Mesodermal cell (in vitro differentiated cells): ENCODE results near the gene KIAA1328.
"Not testable (repeated sequence)": the region's sequence is repeated elsewhere in the genome, so short reads cannot be mapped to it uniquely, and the experiment has no call there.

Experiments
- H3K27ac ChIP-seq: 2 replicates; pipeline ENCODE4 v1.7.0; 2013; ENCODE audit warnings: mild to moderate bottlenecking, low read depth, low read length, moderate library complexity; ENCODE audit not compliant: severe bottlenecking
- H3K36me3 ChIP-seq: 2 replicates; pipeline ENCODE4 v1.7.1; 2013; ENCODE audit warnings: mild to moderate bottlenecking, low read length, moderate library complexity; ENCODE audit not compliant: control insufficient read depth, insufficient read depth
- H3K4me1 ChIP-seq: one replicate; pipeline ENCODE4 v1.7.1; 2013; ENCODE audit warnings: mild to moderate bottlenecking, low read length; ENCODE audit not compliant: insufficient read depth, control insufficient read depth, poor library complexity, severe bottlenecking
- H3K4me3 ChIP-seq: 2 replicates; pipeline ENCODE4 v1.7.0; 2013; ENCODE audit warnings: low read length, control low read depth, mild to moderate bottlenecking; ENCODE audit not compliant: insufficient read depth, poor library complexity, severe bottlenecking; ENCODE audit errors: extremely low read depth
- H3K9me3 ChIP-seq: 2 replicates; pipeline ENCODE4 v1.7.1; 2013; ENCODE audit warnings: mild to moderate bottlenecking, low read length, moderate library complexity; ENCODE audit not compliant: control insufficient read depth
- WGBS, 2 experiments: methylation state at CpG; one replicate each; pipeline ENCODE4 v1.1.5; 2013; ENCODE audit warnings: missing lambda C conversion rate in 2 of 2; ENCODE audit not compliant: insufficient coverage in 2 of 2; 5-methylcytosine and 5-hydroxymethylcytosine counted together

Gene KIAA1328

GRCh38 chr18:37135177-37135576, 306.2 kb downstream of the KIAA1328 start:
- H3K4me3 ChIP-seq: no peak overlapping the region
- 84 to 86% methylated on average over 1 to 2 of the region's 4 CpGs for WGBS, 2 experiments

GRCh38 chr18:37138456-37138855, 309.5 kb downstream of the KIAA1328 start:
- H3K27ac ChIP-seq: no peak overlapping the region
- 89 to 100% methylated on average over 1 of the region's 3 CpGs for WGBS, 2 experiments
- H3K4me1 ChIP-seq: no peaks in the 10 kb centered on the region
- no peak overlapping the region for H3K4me3 ChIP-seq
- no peaks in the 10 kb centered on the region for H3K9me3 ChIP-seq
- H3K36me3 ChIP-seq: no peaks in the 10 kb centered on the region

More at GRCh38 chr18:37135177-37135576, 306.2 kb downstream of the KIAA1328 start:
- H3K4me1 ChIP-seq: no peaks in the 10 kb centered on the region
- H3K27ac ChIP-seq: no peak overlapping the region
- no peaks in the 10 kb centered on the region for H3K36me3 ChIP-seq
- H3K9me3 ChIP-seq: no peaks in the 10 kb centered on the region

- WGBS, 2 experiments: no CpG with 5 or more reads among the region's 1 CpG
- Histone ChIP-seq H3K9me3 (no peaks in the 10 kb centered on the region), H3K4me3 (no peak overlapping the region), H3K27ac (no peak overlapping the region), H3K4me1 (no peaks in the 10 kb centered on the region), H3K36me3 (no peaks in the 10 kb centered on the region)
These were observed 310.9 kb downstream of the KIAA1328 start for GRCh38 chr18:37139876-37140275.

GRCh38 chr18:37144921-37145320, 316.0 kb downstream of the KIAA1328 start:
- no peaks in the 10 kb centered on the region for H3K9me3 ChIP-seq
- H3K4me1 ChIP-seq: no peaks in the 10 kb centered on the region
- H3K36me3 ChIP-seq: no peaks in the 10 kb centered on the region
- H3K27ac ChIP-seq: no peak overlapping the region
- no peak overlapping the region for H3K4me3 ChIP-seq
- 71 to 83% methylated on average over 1 of the region's 4 CpGs for WGBS, 2 experiments

- H3K4me3 ChIP-seq: no peak overlapping the region
- H3K9me3 ChIP-seq: no peaks in the 10 kb centered on the region
- WGBS, 2 experiments: 89 to 93% methylated on average over 2 to 5 of the region's 7 CpGs
- no peaks in the 10 kb centered on the region for H3K4me1 ChIP-seq
- H3K27ac ChIP-seq: no peak overlapping the region
- no peaks in the 10 kb centered on the region for H3K36me3 ChIP-seq
These were observed 327.5 kb downstream of the KIAA1328 start for GRCh38 chr18:37156330-37156942.

- no peak overlapping the region for H3K4me3 ChIP-seq
- H3K27ac ChIP-seq: no peak overlapping the region
- H3K4me1 ChIP-seq: no peaks in the 10 kb centered on the region
- no peaks in the 10 kb centered on the region for H3K9me3 ChIP-seq
- no peaks in the 10 kb centered on the region for H3K36me3 ChIP-seq
- 45 to 80% methylated on average over 1 of the region's 3 CpGs for WGBS, 2 experiments
These were observed 331.3 kb downstream of the KIAA1328 start for GRCh38 chr18:37160038-37160820.

GRCh38 chr18:37161491-37161890, 332.6 kb downstream of the KIAA1328 start:
- Histone ChIP-seq H3K4me3 (no peak overlapping the region), H3K27ac (no peak overlapping the region), H3K36me3 (no peaks in the 10 kb centered on the region), H3K9me3 (no peaks in the 10 kb centered on the region), H3K4me1 (no peaks in the 10 kb centered on the region)
- 88 to 100% methylated on average over 1 of the region's 1 CpG for WGBS, 2 experiments

GRCh38 chr18:37162551-37162950, 333.6 kb downstream of the KIAA1328 start:
- WGBS, 2 experiments: no CpG with 5 or more reads among the region's 1 CpG
- Histone ChIP-seq H3K4me3 (no peak overlapping the region), H3K36me3 (no peaks in the 10 kb centered on the region), H3K9me3 (no peaks in the 10 kb centered on the region), H3K4me1 (no peaks in the 10 kb centered on the region), H3K27ac (no peak overlapping the region)

- Histone ChIP-seq H3K27ac (no peak overlapping the region), H3K9me3 (no peaks in the 10 kb centered on the region), H3K4me1 (no peaks in the 10 kb centered on the region), H3K4me3 (no peak overlapping the region), H3K36me3 (no peaks in the 10 kb centered on the region)
- 54% methylated on average over 2 of the region's 4 CpGs; no CpG with 5 or more reads in 1 of the 2 experiments for WGBS, 2 experiments
These were observed 334.2 kb downstream of the KIAA1328 start for GRCh38 chr18:37163119-37163518.

GRCh38 chr18:37166491-37166890, 337.6 kb downstream of the KIAA1328 start:
- Histone ChIP-seq H3K9me3 (no peaks in the 10 kb centered on the region), H3K4me3 (no peak overlapping the region), H3K4me1 (no peaks in the 10 kb centered on the region), H3K36me3 (no peaks in the 10 kb centered on the region), H3K27ac (no peak overlapping the region)
- WGBS, 2 experiments: 100% methylated on average over 1 of the region's 1 CpG; no CpG with 5 or more reads in 1 of the 2 experiments

GRCh38 chr18:37166966-37167365, 338.0 kb downstream of the KIAA1328 start:
- H3K36me3 ChIP-seq, H3K4me3 ChIP-seq, H3K9me3 ChIP-seq, H3K27ac ChIP-seq, H3K4me1 ChIP-seq: not testable (repeated sequence)
- 67 to 85% methylated on average over 4 to 5 of the region's 6 CpGs for WGBS, 2 experiments
